Neuronal stem cell (in vitro differentiated cells): ENCODE measurements around the gene NCS1.

Experiments
- DNase-seq: peaks from one replicate; pipeline ENCODE4 v3.0.0-alpha.2; 2013; ENCODE audit warnings: low spot score
- H2AFZ ChIP-seq: one replicate; pipeline ENCODE4 v1.6.1; 2013; ENCODE audit warnings: mild to moderate bottlenecking, low read length, inconsistent platforms
- H2AK5ac ChIP-seq: 2 replicates; pipeline ENCODE4 v1.6.1; 2013; ENCODE audit warnings: low read depth, mild to moderate bottlenecking, inconsistent platforms, low read length, moderate library complexity, mixed read lengths
- H2BK120ac ChIP-seq: 2 replicates; pipeline ENCODE4 v1.6.1; 2013; ENCODE audit warnings: low read depth, mild to moderate bottlenecking, inconsistent platforms, low read length, moderate library complexity, mixed read lengths
- H2BK12ac ChIP-seq: one replicate; pipeline ENCODE4 v1.6.1; 2013; ENCODE audit warnings: low read length, inconsistent platforms
- H2BK15ac ChIP-seq: 2 replicates; pipeline ENCODE4 v1.6.1; 2013; ENCODE audit warnings: mild to moderate bottlenecking, low read length, inconsistent platforms, mixed read lengths
- H2BK5ac ChIP-seq: one replicate; pipeline ENCODE4 v1.6.1; 2013; ENCODE audit warnings: inconsistent platforms, mild to moderate bottlenecking, low read length, moderate library complexity
- H3K14ac ChIP-seq: one replicate; pipeline ENCODE4 v1.6.1; 2013; ENCODE audit warnings: low read length, inconsistent platforms
- H3K18ac ChIP-seq: 2 replicates; pipeline ENCODE4 v1.6.1; 2013; ENCODE audit warnings: low read length, inconsistent platforms
- H3K23ac ChIP-seq: 2 replicates; pipeline ENCODE4 v1.6.1; 2013; ENCODE audit warnings: low read depth, mild to moderate bottlenecking, mixed read lengths, low read length, inconsistent platforms; ENCODE audit not compliant: poor library complexity
- H3K27ac ChIP-seq: replicated peaks from 3 replicates; pipeline ENCODE4 v1.5.1; 2013; ENCODE audit warnings: low read length, inconsistent platforms
- H3K27me3 ChIP-seq, 3 experiments: 2 replicates each; pipeline ENCODE4 v1.6.1; 2013; ENCODE audit warnings: low read length in 3 of 3, mild to moderate bottlenecking in 2 of 3, inconsistent platforms in 1 of 3, low read depth in 1 of 3, mixed read lengths in 1 of 3, moderate library complexity in 1 of 3; ENCODE audit not compliant: control insufficient read depth in 3 of 3, insufficient read depth in 3 of 3
- H3K36me3 ChIP-seq, 2 donors: replicated peaks in 1 of 2; 2 replicates each; pipeline ENCODE4 v1.6.1; 2013; ENCODE audit warnings: low read length in 2 of 2; ENCODE audit not compliant: control insufficient read depth in 2 of 2, insufficient read depth in 2 of 2
- H3K4ac ChIP-seq: 2 replicates; pipeline ENCODE4 v1.6.1; 2013; ENCODE audit warnings: inconsistent platforms, mild to moderate bottlenecking, low read length, moderate library complexity
- H3K4me1 ChIP-seq, 2 donors: 1 replicate in 1 of 2; 2 replicates in 1 of 2; pipeline ENCODE4 v1.6.1; 2013; ENCODE audit warnings: low read length in 2 of 2, low read depth in 1 of 2; ENCODE audit not compliant: control insufficient read depth in 2 of 2, insufficient read depth in 1 of 2
- H3K4me2 ChIP-seq: one replicate; pipeline ENCODE4 v1.6.1; 2013; ENCODE audit warnings: mild to moderate bottlenecking, low read length, inconsistent platforms; ENCODE audit not compliant: insufficient read depth, poor library complexity, severe bottlenecking
- H3K4me3 ChIP-seq, 2 donors: 2 replicates each; pipeline ENCODE4 v1.5.1; 2013; ENCODE audit warnings: low read length in 2 of 2, mild to moderate bottlenecking in 2 of 2, inconsistent platforms in 1 of 2, moderate library complexity in 1 of 2
- H3K79me1 ChIP-seq: one replicate; pipeline ENCODE4 v1.6.1; 2013; ENCODE audit warnings: low read depth, mild to moderate bottlenecking, inconsistent platforms, low read length, moderate library complexity
- H3K9ac ChIP-seq: one replicate; pipeline ENCODE4 v1.6.1; 2013; ENCODE audit warnings: mild to moderate bottlenecking, low read depth, low read length, inconsistent platforms; ENCODE audit not compliant: poor library complexity
- H3K9me3 ChIP-seq, 2 donors: replicated peaks in 1 of 2; 2 replicates each; pipeline versions ENCODE3 to v1.6.1; 2013; ENCODE audit warnings: low read length in 2 of 2, mild to moderate bottlenecking in 2 of 2, inconsistent platforms in 1 of 2, low read depth in 1 of 2, mixed read lengths in 1 of 2, moderate library complexity in 1 of 2; ENCODE audit not compliant: control insufficient read depth in 2 of 2, insufficient read depth in 1 of 2
- H4K8ac ChIP-seq: one replicate; pipeline ENCODE4 v1.6.1; 2013; ENCODE audit warnings: low read depth, mild to moderate bottlenecking, inconsistent platforms, low read length, moderate library complexity
- H4K91ac ChIP-seq: one replicate; pipeline ENCODE4 v1.6.1; 2013; ENCODE audit warnings: low read length, low read depth, mild to moderate bottlenecking, inconsistent platforms; ENCODE audit not compliant: poor library complexity
- WGBS, 2 donors: extraction: QIAGEN DNeasy Blood & Tissue Kit; methylation state at CpG; one replicate each; pipeline ENCODE4 v1.1.7; 2013; ENCODE audit warnings: missing lambda C conversion rate in 2 of 2, mixed read lengths in 1 of 2; ENCODE audit not compliant: insufficient read length in 2 of 2, insufficient replicate concordance in 1 of 2; ENCODE audit errors: extremely low coverage in 2 of 2; 5-methylcytosine and 5-hydroxymethylcytosine counted together

NCS1 gene

DNA sequence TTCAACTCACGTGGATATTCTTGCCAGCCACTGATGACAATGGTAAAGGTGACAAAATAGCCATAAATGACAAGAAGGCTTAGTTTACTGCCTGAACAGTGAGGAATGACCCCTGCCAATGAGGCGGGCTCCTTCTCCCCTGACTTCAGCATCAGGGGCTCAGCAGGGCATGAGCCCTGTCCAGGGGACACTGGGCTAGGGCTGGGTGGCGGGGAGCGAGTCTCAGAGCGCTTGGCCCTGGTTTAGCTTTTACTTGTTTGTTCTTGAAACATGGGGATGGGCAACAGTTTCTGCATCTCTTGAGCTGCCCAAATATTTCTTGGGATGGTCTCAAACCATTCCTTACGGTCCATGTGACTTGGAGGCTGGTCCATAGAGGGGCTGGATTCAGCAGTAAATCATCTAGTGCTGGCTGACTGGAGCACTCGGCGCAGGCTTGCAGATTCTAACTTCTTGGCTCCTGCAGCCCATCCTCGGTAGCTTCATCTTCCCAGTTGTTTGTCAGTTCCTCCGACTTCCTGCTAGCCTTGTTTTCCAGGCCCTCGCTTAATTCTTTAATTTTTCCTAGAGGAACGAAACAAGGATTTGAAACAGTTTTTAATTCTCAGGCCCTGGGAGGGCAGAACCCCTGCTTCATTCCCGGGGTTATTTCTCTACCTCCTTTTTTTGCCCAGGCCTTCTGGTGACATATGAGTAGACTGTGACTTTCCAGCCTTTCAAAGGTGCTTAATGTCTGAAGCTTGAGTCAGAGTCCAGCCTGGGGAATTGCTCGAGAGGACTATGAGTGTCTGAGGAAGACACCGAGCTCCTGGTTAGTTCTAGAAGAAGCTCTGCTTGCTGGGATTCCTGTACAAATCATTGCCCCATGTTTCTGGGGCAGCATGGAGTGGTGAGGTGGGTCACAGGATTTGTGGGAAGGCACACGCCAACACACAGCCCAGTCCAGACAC, 88.9 kb downstream of the NCS1 start:
- Histone ChIP-seq H3K4me3 (no peak overlapping the region), H3K27ac (no peak overlapping the region), H2AK5ac (no peak overlapping the region), H2BK120ac (no peak overlapping the region), H3K4ac (no peak overlapping the region), H3K79me1 (no peaks in the 10 kb centered on the region), H3K9ac (no peak overlapping the region), H4K91ac (no peak overlapping the region), H3K36me3 (no peaks in the 10 kb centered on the region), H3K27me3 (peaks cover 9 to 58% (median 22%) of the 10 kb centered on the region in 3 experiments), H2BK15ac (no peak overlapping the region), H3K23ac (no peak overlapping the region), H3K4me1 (peaks cover 0 to 3% of the 10 kb centered on the region in 2 donors), H2BK5ac (no peak overlapping the region), H2BK12ac (no peak overlapping the region), H3K18ac (no peak overlapping the region), H4K8ac (no peak overlapping the region), H3K4me2 (no peak overlapping the region), H3K14ac (no peak overlapping the region), H3K9me3 (peaks cover 0 to 2% of the 10 kb centered on the region in 2 donors), H2AFZ (no peak overlapping the region)
- DNase-seq, result no peak
- WGBS, 2 donors, result no CpG with 5 or more reads among the region's 16 CpGs

DNA sequence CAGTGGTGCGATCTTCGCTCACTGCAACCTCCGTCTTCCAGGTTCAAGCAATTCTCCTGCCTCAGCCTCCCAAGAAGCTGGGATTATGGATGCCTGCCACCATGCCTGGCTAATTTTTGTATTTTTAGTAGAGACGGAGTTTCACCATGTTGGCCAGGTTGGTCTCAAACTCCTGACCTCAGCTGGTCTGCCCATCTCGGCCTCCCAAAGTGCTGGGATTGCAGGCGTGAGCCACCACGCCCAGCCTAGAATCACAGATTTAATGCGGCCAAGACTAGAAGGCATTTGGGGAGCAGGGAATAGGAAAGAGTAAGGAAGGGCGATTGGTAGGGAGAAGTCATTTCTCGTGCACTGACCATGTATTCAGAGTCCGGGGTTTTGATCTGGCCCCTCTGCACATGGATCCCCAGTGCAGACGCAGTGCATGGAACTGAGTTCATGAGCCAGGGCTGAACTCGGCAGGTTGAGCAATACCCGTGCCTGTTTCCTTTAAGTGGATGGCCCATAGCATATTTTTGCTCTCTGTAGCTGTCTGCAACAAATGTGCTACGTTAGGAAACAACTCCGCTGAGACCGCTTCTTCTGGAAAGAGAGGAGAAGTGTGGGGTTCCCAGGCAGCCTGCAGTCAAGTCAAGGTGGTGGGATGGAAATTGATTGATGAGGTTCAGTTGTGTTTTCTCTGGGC, 90.0 kb downstream of the NCS1 start:
- Histone ChIP-seq H3K4me2 (no peak overlapping the region), H3K27ac (no peak overlapping the region), H3K4me3 (no peak overlapping the region), H2BK15ac (no peak overlapping the region), H2AK5ac (no peak overlapping the region), H4K8ac (no peak overlapping the region), H2BK5ac (no peak overlapping the region), H3K79me1 (no peaks in the 10 kb centered on the region), H3K23ac (no peak overlapping the region), H3K9ac (no peak overlapping the region), H3K4me1 (peaks cover 0 to 8% of the 10 kb centered on the region in 2 donors), H2AFZ (no peak overlapping the region), H3K27me3 (peaks cover 12 to 69% (median 32%) of the 10 kb centered on the region in 3 experiments), H3K36me3 (no peaks in the 10 kb centered on the region), H2BK12ac (no peak overlapping the region), H3K4ac (no peak overlapping the region), H3K14ac (no peak overlapping the region), H3K9me3 (peaks cover 0 to 2% of the 10 kb centered on the region in 2 donors), H2BK120ac (no peak overlapping the region), H4K91ac (no peak overlapping the region), H3K18ac (no peak overlapping the region)
- WGBS, 2 donors, result no CpG with 5 or more reads among the region's 17 CpGs
- no peak for DNase-seq

DNA sequence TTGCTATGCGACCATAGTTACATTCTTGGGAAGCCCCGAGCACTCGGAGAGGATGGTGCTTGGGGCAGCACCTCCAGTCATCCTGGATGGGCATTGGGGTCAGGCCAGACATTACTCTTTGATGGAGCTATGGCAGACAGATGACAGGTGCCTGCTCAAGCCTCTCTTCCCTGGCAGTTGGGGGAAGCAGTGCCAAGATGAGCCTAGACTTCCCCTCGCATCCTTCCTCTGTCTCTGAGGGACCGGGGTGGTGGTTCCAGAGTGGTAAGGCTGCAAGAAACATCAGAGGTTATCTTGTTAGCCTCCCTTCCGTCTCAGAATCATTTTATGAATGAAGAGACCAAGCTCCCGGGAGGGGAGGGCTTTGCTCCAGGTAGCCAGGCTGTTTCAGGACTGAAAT, 90.6 kb downstream of the NCS1 start:
- peaks cover 0 to 2% of the 10 kb centered on the region in 2 donors for H3K9me3 ChIP-seq
- H3K18ac ChIP-seq, result no peak overlapping the region
- H3K9ac ChIP-seq, result no peak overlapping the region
- H3K14ac ChIP-seq, result no peak overlapping the region
- peaks cover 0 to 8% of the 10 kb centered on the region in 2 donors for H3K4me1 ChIP-seq
- no peak overlapping the region for H3K27ac ChIP-seq
- H3K36me3 ChIP-seq, result no peaks in the 10 kb centered on the region
- H3K4me2 ChIP-seq, result no peak overlapping the region
- H2AK5ac ChIP-seq, result no peak overlapping the region
- no peak overlapping the region for H4K8ac ChIP-seq
- H3K23ac ChIP-seq, result no peak overlapping the region
- H4K91ac ChIP-seq, result no peak overlapping the region
- no peak overlapping the region for H2AFZ ChIP-seq
- H2BK5ac ChIP-seq, result no peak overlapping the region
- H3K4me3 ChIP-seq, result no peak overlapping the region
- no peak overlapping the region for H3K4ac ChIP-seq
- H2BK12ac ChIP-seq, result no peak overlapping the region
- no peak overlapping the region for H2BK120ac ChIP-seq
- H2BK15ac ChIP-seq, result no peak overlapping the region
- H3K27me3 ChIP-seq, result peaks cover 12 to 75% (median 37%) of the 10 kb centered on the region in 3 experiments
- H3K79me1 ChIP-seq, result no peaks in the 10 kb centered on the region
- WGBS, 2 donors, result no CpG with 5 or more reads among the region's 7 CpGs
- DNase-seq, result no peak
